HCT116 (cell line): ENCODE results near the gene ZNF683. TPM values are rescaled to one million over a fixed set of nuclear protein-coding genes. Genes with fewer than 3 reads are reported as not detected.

Experiments used
- ATAC-seq: fragments of 200-7000 bp; cut with Tn5 transposase; 2 replicates; pipeline ENCODE4 v1.9.1; 2020; ENCODE audit warnings: mild to moderate bottlenecking, moderate library complexity
- BruUV-seq: library from RNA; stranded (reverse); fragments of 400-500 nt; replicated peaks from 2 replicates; lab custom pipeline; 2021; lab: Mats Ljungman, UMichigan
- CTCF ChIA-PET: fragments of 300-600 bp; sonication (Branson Sonifier 250); formaldehyde crosslinking; loops from one replicate; lab custom pipeline; 2021; ENCODE audit warnings: antibody characterized with exemption; lab: Charles Lee
- POLR2A ChIA-PET: fragments of 300-600, 350-600 bp; sonication (Branson Sonifier 250); formaldehyde crosslinking; loops from one replicate; lab custom pipeline; 2021; ENCODE audit warnings: antibody characterized with exemption; lab: Charles Lee
- RAD21 ChIA-PET, 2 experiments: fragments of 300-600 bp; sonication (Branson Sonifier 250); formaldehyde crosslinking; loops; one replicate each; lab custom pipeline; 2023; ENCODE audit warnings: low total read pairs in 2 of 2; ENCODE audit not compliant: uncharacterized antibody in 2 of 2, unreplicated experiment in 2 of 2, low non-redundant PET in 1 of 2; lab: Charles Lee
- DNase-seq: peaks from one replicate; pipeline ENCODE4 v3.0.0-alpha.2; 2010; ENCODE audit warnings: low read depth, low spot score
- H2AFZ ChIP-seq: fragments of 200-600 bp; shearing (Covaris generic), sonication (generic); 2 replicates; pipeline ENCODE4 v1.6.1; 2017; ENCODE audit warnings: low read depth, mixed run types, mixed read lengths, antibody characterized with exemption, low read length; ENCODE audit not compliant: poor library complexity, severe bottlenecking
- H3K27ac ChIP-seq: 2 replicates; pipeline ENCODE4 v1.5.1; 2012; ENCODE audit warnings: low read depth, low read length
- H3K27me3 ChIP-seq: fragments of 200-600 bp; sonication (generic); 2 replicates; pipeline ENCODE4 v1.6.1; 2016; ENCODE audit warnings: mixed run types, low read length, mixed read lengths; ENCODE audit not compliant: insufficient read depth
- H3K36me3 ChIP-seq, 2 experiments: fragments of 200-500 bp in 1 of 2; fragments of 200-600 bp in 1 of 2; sonication (Bioruptor generic) in 1 of 2; sonication (generic) in 1 of 2; 2 replicates each; pipeline versions ENCODE4 v1.5.1 to v1.6.1; 2014 to 2016; ENCODE audit warnings: low read length in 2 of 2, inconsistent platforms in 1 of 2, mixed read lengths in 1 of 2, mixed run types in 1 of 2; ENCODE audit not compliant: insufficient read depth in 2 of 2, control insufficient read depth in 1 of 2
- H3K4me1 ChIP-seq, 2 experiments: fragments of 200-600 bp in 1 of 2; sonication (generic) in 1 of 2; 2 replicates each; pipeline versions ENCODE4 v1.5.1 to v1.6.1; 2012 to 2017; ENCODE audit warnings: low read length in 2 of 2, inconsistent platforms in 1 of 2, mild to moderate bottlenecking in 1 of 2, mixed read lengths in 1 of 2, mixed run types in 1 of 2, moderate library complexity in 1 of 2; ENCODE audit not compliant: insufficient read depth in 2 of 2, control insufficient read depth in 1 of 2
- H3K4me2 ChIP-seq: fragments of 200-600 bp; sonication (generic); 2 replicates; pipeline ENCODE4 v1.6.1; 2017; ENCODE audit warnings: mixed run types, low read length, mixed read lengths
- H3K4me3 ChIP-seq, 2 experiments: fragments of 200-600 bp in 1 of 2; sonication (generic) in 1 of 2; replicated peaks in 1 of 2; 2 replicates each; pipeline ENCODE4 v1.5.1; 2011 to 2016; ENCODE audit warnings: low read length in 2 of 2, control low read depth in 1 of 2, low read depth in 1 of 2, mild to moderate bottlenecking in 1 of 2, mixed read lengths in 1 of 2, mixed run types in 1 of 2
- H3K79me2 ChIP-seq: fragments of 200-600 bp; sonication (generic); 2 replicates; pipeline ENCODE4 v1.6.1; 2017; ENCODE audit warnings: mild to moderate bottlenecking, mixed run types, low read length, moderate library complexity, mixed read lengths; ENCODE audit not compliant: insufficient read depth
- H3K9ac ChIP-seq: fragments of 200-600 bp; sonication (generic); 2 replicates; pipeline ENCODE4 v1.6.1; 2016; ENCODE audit warnings: low read length, mixed read lengths
- H3K9me2 ChIP-seq: fragments of 200-600 bp; sonication (generic), shearing (Covaris generic); 2 replicates; pipeline ENCODE4 v1.6.1; 2017; ENCODE audit warnings: mixed run types, mild to moderate bottlenecking, moderate library complexity; ENCODE audit not compliant: insufficient read depth
- H3K9me3 ChIP-seq, 2 experiments: fragments of 200-500 bp in 1 of 2; fragments of 200-600 bp in 1 of 2; sonication (Bioruptor generic) in 1 of 2; sonication (generic) in 1 of 2; 2 replicates each; pipeline ENCODE4 v1.6.1; 2014 to 2017; ENCODE audit warnings: low read length in 2 of 2, mixed read lengths in 2 of 2, inconsistent platforms in 1 of 2, low read depth in 1 of 2, mild to moderate bottlenecking in 1 of 2, mixed run types in 1 of 2, moderate library complexity in 1 of 2; ENCODE audit not compliant: control insufficient read depth in 1 of 2, insufficient read depth in 1 of 2
- H4K20me1 ChIP-seq: fragments of 200-600 bp; sonication (generic), shearing (Covaris generic); 2 replicates; pipeline ENCODE4 v1.6.1; 2017; ENCODE audit warnings: mixed run types, mild to moderate bottlenecking, moderate library complexity; ENCODE audit not compliant: insufficient read depth
- ATF3 ChIP-seq: IDR thresholded peaks from 2 replicates; pipeline ENCODE4 v1.6.1; 2012
- CBX3 ChIP-seq: IDR thresholded peaks from 2 replicates; pipeline ENCODE4 v1.6.1; 2012; ENCODE audit warnings: low read depth
- ELF1 ChIP-seq: IDR thresholded peaks from 2 replicates; pipeline ENCODE4 v1.6.1; 2012; ENCODE audit warnings: low read depth, borderline replicate concordance
- EZH2phosphoT487 ChIP-seq: fragments of 200-600 bp; IDR thresholded peaks from 2 replicates; pipeline ENCODE4 v1.6.1; 2018; ENCODE audit warnings: antibody characterized with exemption, borderline replicate concordance
- POLR2A ChIP-seq: IDR thresholded peaks from 2 replicates; pipeline ENCODE4 v1.7.0; 2011; ENCODE audit warnings: borderline replicate concordance; ENCODE audit not compliant: insufficient read depth, insufficient read length; ENCODE audit errors: extremely low read depth
- POLR2AphosphoS5 ChIP-seq: IDR thresholded peaks from 2 replicates; pipeline ENCODE4 v1.6.1; 2011; ENCODE audit warnings: mild to moderate bottlenecking, low read depth, low read length, moderate library complexity
- RAD21 ChIP-seq: IDR thresholded peaks from 2 replicates; pipeline ENCODE4 v1.6.1; 2012; ENCODE audit warnings: low read depth, mild to moderate bottlenecking
- REST ChIP-seq: IDR thresholded peaks from 2 replicates; pipeline ENCODE4 v1.6.1; 2012; ENCODE audit warnings: low read depth
- TCF7L2 ChIP-seq: IDR thresholded peaks from 2 replicates; pipeline ENCODE4 v1.7.0; 2011; ENCODE audit warnings: borderline replicate concordance, inconsistent platforms; ENCODE audit not compliant: insufficient read depth, insufficient read length; ENCODE audit errors: extremely low read depth
- ZBTB33 ChIP-seq: IDR thresholded peaks from 2 replicates; pipeline ENCODE4 v1.6.1; 2011; ENCODE audit warnings: mild to moderate bottlenecking, low read length, moderate library complexity; ENCODE audit not compliant: insufficient replicate concordance; ENCODE audit errors: extremely low read depth
- ZFX ChIP-seq: fragments of 450-650 bp; IDR thresholded peaks from 2 replicates; pipeline ENCODE4 v1.6.1; 2017
- ZNF274 ChIP-seq: fragments of 200-500 bp; sonication (Bioruptor generic); IDR thresholded peaks from 2 replicates; pipeline ENCODE4 v1.6.1; 2014; ENCODE audit warnings: mild to moderate bottlenecking, low read depth, low read length, inconsistent platforms
- intact Hi-C: fragments of 100-400 bp; cut with micrococcal nuclease; formaldehyde crosslinking; loops from 2 replicates; pipeline ENCODE4 v1.10.0; 2022
- total RNA-seq: library from RNA; stranded (reverse); gene quantifications from one replicate; pipeline ENCODE4 v1.2.1, GENCODE V29; 2021; ENCODE audit not compliant: unreplicated experiment

The ZNF683 gene
- total RNA-seq, 1 experiment from 2014 or later = not detected

GRCh38 chr1:26350701-26351589, 21.6 kb downstream of the ZNF683 start:
- no peaks in the 10 kb centered on the region for H3K9me3 ChIP-seq
- ChIA-PET RAD21 (interaction anchor here in 1 of 2 experiments (0.6 kb wide), 1 partner anchor 45 kb away, joined by 4 read pairs; no protein-coding TSS in a partner anchor), POLR2A (interaction anchor here (1.0 kb wide), 1 partner anchor 67 kb away, joined by 3 read pairs; no protein-coding TSS in a partner anchor), CTCF (interaction anchor here (0.7 to 1.5 kb wide), 4 partner anchors 11 to 41 kb away, joined by 3 read pairs; no protein-coding TSS in a partner anchor)
- TF ChIP-seq ATF3 = no peak
- no peak for TF ChIP-seq ZFX
- TF ChIP-seq REST = no peak
- no peak for TF ChIP-seq ELF1
- no peak for TF ChIP-seq ZBTB33
- no peak for TF ChIP-seq TCF7L2
- no peak for TF ChIP-seq CBX3
- TF ChIP-seq RAD21 = no peak
- no peak for TF ChIP-seq EZH2phosphoT487
- TF ChIP-seq POLR2A = no peak
- TF ChIP-seq ZNF274 = no peak
- TF ChIP-seq POLR2AphosphoS5 = no peak
- peaks cover 54 to 64% of the 10 kb centered on the region in 2 experiments for H3K4me1 ChIP-seq
- H3K4me2 ChIP-seq = peak overlapping the region; percentile 80
- peak overlapping the region in 1 of 2 experiments; percentile 35; a peak in 2 of 4 replicates for H3K4me3 ChIP-seq
- TSS peak; percentile 32 for BruUV-seq
- H3K27ac ChIP-seq = peak overlapping the region; percentile 26; the same call in 1 of the 2 replicates
- no peaks in the 10 kb centered on the region for H4K20me1 ChIP-seq
- no peaks in the 10 kb centered on the region for H3K9me2 ChIP-seq
- peak overlapping the region; percentile 49 for H3K9ac ChIP-seq
- H3K79me2 ChIP-seq = no peaks in the 10 kb centered on the region
- peak; percentile 47 for DNase-seq
- peak; percentile 64 for ATAC-seq
- no peaks in the 10 kb centered on the region for H3K27me3 ChIP-seq
- intact Hi-C loops = no loop called here
- H2AFZ ChIP-seq = no peak overlapping the region
- no peaks in the 10 kb centered on the region for H3K36me3 ChIP-seq
